Endothelial cell of hepatic sinusoid (primary cell): ENCODE measurements around the gene THAP3.
"Not testable (repeated sequence)": the region's sequence is repeated elsewhere in the genome, so short reads cannot be mapped to it uniquely, and the experiment has no call there.

ENCODE experiments used
- in situ Hi-C: cut with HindIII; loops from 2 replicates; pipeline ENCODE4 v1.10.0; 2017; ENCODE audit warnings: low sequenced_read_pairs

The THAP3 gene

DNA sequence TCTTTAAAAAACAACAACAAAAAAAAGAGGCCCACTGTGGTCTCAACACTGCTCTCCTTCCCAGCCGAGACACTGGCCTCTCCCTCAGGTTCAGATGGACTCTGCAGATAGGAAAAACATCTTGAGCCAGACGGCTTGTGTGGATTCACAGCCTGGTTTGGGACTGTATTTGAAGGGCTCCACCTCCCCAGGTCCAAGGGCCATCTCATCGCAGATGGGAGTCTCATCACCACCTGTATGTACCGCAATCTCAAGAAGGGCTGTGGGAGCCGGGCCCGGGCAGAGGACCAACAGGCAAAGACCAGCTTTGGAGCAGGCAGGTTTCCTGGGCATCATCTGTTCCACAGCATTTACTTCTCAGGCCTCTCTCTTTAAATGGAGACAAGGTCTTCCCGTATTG is 34.6 kb upstream of the THAP3 start:
- in situ Hi-C loops: no loop called here

GRCh38 chr1:6591222-6591621 is 33.4 kb upstream of the THAP3 start:
- in situ Hi-C loops: no loop called here

GRCh38 chr1:6591644-6592043 is 33.0 kb upstream of the THAP3 start:
- in situ Hi-C loops: no loop called here

DNA sequence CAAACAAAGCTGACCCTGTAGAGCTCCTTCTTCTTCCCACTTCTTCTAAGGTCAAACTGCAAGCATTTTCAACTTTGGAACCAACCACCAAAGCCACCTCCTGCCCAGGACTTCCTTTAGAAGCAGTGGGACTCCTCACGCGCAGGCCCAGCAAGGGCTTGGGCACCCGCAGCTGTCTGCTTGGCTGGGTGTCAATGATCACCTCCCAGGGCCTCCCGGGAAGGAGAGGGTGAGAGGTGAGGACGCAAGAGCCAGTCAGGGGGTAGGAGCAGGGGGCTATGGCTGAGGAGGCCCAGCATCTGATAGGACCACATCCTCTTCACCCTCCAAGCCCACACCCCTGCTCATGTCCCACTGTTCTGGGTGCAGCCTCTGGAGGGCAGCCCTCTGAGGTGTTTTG is 32.2 kb upstream of the THAP3 start:
- in situ Hi-C loops: no loop called here

DNA sequence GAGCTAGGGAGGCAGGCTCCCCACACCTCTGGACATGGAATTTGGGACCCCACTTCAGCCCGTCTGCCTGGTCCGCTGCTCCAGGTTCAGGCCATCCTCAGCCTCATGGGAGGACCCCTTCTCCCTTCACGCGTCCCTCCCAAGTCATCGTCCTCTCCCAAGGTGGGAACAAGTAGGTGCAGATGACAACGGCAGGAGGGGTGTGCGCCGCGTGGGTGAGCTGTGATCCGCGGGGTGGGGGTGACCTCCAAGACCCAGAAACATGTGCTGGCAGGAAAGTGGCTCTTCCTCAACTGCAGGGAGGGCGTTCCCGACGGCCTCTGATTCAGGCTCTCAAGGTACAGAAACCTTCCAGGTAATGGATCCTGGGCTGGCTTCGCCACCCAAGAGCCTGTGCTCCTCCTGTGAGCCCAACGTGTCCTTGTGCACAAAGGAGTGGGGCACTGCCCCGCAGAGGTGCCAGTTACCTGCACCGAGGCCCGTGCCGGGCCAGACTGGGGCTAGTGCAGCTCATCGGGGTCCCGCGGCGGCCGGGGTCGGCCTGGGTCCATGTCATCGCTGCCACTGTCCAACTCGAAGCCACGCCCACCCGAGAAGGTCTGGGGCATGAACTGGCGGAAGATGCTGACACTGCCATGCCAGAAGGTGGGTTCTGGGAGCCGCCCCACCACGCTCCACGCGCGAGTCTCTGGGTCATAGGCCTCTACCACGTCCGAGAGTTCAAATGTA is 31.6 kb upstream of the THAP3 start:
- in situ Hi-C loops: no loop called here

- in situ Hi-C loops: no loop called here
Measured at GRCh38 chr1:6593810-6594209, 30.9 kb upstream of the THAP3 start.

DNA sequence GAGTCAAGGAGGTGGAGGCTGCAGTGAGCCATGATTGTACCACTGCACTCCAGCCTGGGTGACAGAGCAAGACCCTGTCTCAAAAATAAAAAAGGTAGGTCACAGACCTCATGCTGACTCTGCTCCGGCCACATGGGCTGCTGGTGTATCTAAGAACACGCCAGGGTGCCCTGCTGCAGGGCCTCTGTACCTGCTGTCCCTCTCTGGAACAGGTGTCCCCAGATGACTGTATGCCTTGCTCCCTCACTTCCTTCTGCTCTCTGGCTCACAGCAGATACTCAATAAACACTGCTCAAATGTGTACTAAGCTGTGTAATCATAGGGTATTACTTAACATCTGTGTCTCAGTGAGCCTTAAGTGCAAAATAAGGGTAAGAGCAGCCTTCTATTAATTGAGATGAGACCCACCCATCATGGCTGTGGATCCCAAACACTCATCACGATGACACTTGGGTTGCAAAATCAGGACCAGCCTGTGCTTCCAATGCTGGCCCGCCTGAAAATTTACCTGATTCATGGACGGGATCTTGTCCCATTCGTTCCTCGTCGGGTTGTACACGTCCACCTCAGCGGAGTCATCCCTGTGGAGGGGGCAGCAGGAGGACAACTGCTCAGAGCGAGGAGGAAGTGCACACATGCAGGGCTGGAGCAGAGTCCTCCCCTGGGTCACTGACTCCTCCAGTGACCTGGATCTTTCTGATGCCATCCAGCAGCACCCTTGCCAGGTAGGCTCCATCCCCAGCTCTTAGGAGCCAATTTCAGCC is 29.5 kb upstream of the THAP3 start:
- in situ Hi-C loops: no loop called here

DNA sequence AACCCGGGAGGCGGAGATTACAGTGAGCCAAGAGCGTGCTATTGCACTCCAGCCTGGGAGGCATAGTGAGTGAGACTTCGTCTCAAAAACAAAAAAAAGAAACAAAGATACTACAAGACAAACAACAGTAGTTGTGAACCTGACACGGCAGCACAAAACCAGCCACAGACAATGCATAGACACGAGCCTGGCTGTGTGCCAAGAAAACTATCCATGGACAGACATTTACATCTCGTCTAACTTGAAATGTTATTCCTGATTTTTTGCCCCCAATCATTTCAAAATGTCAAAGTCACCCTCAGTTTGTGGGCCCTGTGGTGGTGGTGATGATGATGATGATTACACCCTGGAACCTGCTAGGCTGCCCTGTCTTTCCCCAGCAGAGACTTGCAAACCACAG is 28.3 kb upstream of the THAP3 start:
- in situ Hi-C loops: no loop called here

GRCh38 chr1:6596886-6597776 is 27.5 kb upstream of the THAP3 start:
- in situ Hi-C loops: no loop called here

- in situ Hi-C loops: no loop called here
Measured at GRCh38 chr1:6597777-6598131, 26.9 kb upstream of the THAP3 start.

DNA sequence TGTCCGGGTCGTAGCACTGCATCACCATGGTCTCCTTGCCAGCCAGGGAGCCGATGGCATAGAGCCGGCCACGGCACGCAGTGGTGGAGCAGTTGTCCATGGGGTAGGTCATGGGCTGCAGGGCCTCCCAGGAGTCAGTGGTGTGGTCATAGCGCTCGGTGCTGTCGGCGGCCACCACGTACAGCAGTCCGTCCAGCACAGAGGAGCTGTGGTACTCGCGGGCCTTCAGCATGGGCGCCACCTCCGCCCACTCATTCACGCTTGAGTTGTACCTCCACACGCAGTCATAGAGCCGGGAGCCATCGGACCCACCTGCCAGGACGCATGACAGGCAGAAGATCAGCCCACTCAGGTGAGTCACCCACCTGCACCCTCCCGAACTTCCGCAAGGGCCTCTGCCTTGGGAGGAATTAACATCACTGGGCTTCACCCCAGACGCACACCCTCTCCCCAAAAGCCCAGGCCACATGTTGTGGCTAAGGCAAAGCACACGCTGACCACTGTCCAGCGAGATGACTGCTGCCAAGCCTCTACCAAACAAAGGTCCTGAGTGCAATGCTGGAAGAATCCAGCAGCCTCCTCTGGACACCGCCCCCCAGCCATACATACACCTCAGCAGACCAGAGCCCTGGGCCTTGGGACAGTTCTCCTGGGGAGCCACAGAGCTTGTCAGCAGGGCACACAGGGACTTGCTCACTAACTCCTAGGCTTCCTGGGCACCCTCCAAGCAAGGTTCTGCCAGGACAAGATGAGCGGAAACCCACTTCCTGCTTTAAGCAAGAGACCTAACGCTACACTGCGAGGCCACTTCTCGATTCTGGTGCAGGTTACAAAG is 25.3 kb upstream of the THAP3 start:
- in situ Hi-C loops: no loop called here

GRCh38 chr1:6599991-6600390 is 24.7 kb upstream of the THAP3 start:
- in situ Hi-C loops: not testable (repeated sequence)

DNA sequence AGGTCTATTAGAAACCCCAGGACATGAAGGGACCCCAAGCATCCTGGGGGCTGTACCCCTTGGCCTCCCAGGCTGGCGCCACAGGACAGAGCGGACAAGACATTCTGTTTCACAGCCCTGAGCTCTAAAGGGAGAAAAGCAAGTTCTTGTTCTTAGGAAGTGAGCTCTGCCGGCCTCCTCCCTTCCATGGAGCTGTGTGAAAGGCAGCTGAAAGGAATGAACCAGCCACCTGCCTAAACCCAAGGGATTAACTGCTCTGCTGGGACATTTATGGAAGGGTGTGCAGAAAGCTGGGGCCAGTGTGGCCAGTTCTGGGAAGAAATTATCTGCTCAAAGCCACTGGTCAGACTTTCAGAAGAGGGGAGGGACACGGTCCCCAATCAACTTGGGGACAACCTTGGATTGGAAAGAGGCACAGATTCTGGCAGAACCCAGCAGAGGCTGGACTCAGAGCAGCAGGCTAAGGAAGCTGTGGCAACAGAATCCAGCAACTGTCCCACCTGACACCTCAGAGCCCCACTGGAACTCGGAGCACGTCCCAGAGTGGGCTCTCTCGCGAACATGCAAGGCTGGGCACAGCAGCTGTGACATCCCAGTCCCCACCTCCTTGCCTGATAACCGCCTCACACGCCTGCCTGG is 24.1 kb upstream of the THAP3 start:
- in situ Hi-C loops: no loop called here

- in situ Hi-C loops: no loop called here
Measured at GRCh38 chr1:6601049-6601922, 23.4 kb upstream of the THAP3 start.

GRCh38 chr1:6601923-6602668 is 22.6 kb upstream of the THAP3 start:
- in situ Hi-C loops: no loop called here

- in situ Hi-C loops: no loop called here
Measured at GRCh38 chr1:6602669-6603237, 21.9 kb upstream of the THAP3 start, which contains the start of gene KLHL21. KLHL21 (minus strand) TSS chr1:6602869; CDS start chr1:6602817, 52 bp downstream.

GRCh38 chr1:6603238-6603914 is 21.3 kb upstream of the THAP3 start:
- in situ Hi-C loops: no loop called here
